ENCODE data around the gene PNLIPRP3. TPM values are rescaled to one million over a fixed set of nuclear protein-coding genes. Genes with fewer than 3 reads are reported as not detected.

The PNLIPRP3 gene
- total and polyA plus RNA-seq, 2 donors (not counting 3 experiments of a cell fraction or from before 2014, with no cell fraction given), result not detected

DNA sequence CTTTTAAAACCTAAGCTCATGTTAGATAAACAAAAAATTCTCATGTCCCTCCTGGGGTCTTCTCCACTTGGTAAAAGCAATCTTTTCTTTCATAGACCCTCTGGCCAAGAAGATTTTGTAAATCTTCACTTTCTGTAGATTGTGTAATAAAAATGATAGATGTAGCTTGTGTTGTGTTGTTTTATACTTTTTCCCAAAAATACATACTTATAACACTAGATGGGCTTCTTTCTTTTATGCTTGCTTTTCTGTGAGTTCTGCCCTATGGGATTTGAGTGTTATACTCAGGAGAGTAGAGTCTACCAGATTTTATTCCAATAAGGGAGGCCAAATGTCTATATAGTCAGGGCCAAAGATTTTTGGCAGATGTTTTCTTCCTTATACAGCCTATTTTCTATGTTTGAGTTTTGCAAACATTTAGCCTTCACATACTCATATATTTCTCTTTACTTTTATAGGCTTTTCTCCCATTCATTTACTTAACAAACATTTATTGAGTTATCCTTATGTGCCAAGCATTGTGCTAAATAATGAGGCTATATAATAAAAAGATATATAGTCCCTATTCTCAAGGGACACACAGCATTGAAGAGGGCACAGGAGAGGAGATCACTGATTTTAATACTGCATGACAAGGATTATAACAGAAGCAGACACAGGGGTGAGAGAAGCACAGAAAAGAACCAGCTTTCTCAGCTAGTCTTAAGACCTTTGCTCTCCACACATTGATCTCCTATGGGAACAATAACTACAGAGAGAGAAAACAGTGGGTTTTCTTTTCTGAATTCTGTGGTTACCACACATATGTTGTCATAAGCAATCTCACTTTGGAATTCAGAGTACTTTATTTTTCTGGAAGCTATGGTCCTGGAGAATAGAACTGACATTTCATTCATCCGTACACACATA, 60.1 kb downstream of the PNLIPRP3 start:
- no peak overlapping the region for H3K4me3 ChIP-seq (replicated peaks in 1 of 3; ENCODE audit: insufficient read depth in 1 of 3, low read depth in 1 of 3, low read length in 3 of 3)
- ChIA-PET CTCF (no interaction called here), POLR2A (no interaction called here)
- H3K27ac ChIP-seq (ENCODE audit: insufficient read depth, low read depth, low read length), result no peak overlapping the region
- H3K79me2 ChIP-seq (ENCODE audit: control insufficient read depth, insufficient read depth, low read length), result no peaks in the 10 kb centered on the region
- H3K27me3 ChIP-seq (ENCODE audit: control insufficient read depth in 2 of 2, insufficient read depth in 2 of 2, low read length in 2 of 2), result no peaks in the 10 kb centered on the region
- dilution Hi-C loops (cut with MboI; ENCODE audit: extremely low pct_ligation_motif_present, low sequenced_read_pairs), result no loop called here
- no peak for FAIRE-seq
- TF ChIP-seq POLR2AphosphoS5 (IDR thresholded peaks at IDR 0.05; ENCODE audit: insufficient read depth, low read depth, low read length), result no peak
- TF ChIP-seq, protein P1, sequence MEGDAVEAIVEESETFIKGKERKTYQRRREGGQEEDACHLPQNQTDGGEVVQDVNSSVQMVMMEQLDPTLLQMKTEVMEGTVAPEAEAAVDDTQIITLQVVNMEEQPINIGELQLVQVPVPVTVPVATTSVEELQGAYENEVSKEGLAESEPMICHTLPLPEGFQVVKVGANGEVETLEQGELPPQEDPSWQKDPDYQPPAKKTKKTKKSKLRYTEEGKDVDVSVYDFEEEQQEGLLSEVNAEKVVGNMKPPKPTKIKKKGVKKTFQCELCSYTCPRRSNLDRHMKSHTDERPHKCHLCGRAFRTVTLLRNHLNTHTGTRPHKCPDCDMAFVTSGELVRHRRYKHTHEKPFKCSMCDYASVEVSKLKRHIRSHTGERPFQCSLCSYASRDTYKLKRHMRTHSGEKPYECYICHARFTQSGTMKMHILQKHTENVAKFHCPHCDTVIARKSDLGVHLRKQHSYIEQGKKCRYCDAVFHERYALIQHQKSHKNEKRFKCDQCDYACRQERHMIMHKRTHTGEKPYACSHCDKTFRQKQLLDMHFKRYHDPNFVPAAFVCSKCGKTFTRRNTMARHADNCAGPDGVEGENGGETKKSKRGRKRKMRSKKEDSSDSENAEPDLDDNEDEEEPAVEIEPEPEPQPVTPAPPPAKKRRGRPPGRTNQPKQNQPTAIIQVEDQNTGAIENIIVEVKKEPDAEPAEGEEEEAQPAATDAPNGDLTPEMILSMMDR (IDR thresholded peaks at IDR 0.05; ENCODE audit: extremely low read depth in 1 of 2, insufficient read depth in 1 of 2, low read depth in 1 of 2, low read length in 2 of 2), result no peak
- no peak for TF ChIP-seq FOS (IDR thresholded peaks at IDR 0.05; ENCODE audit: borderline replicate concordance, insufficient read depth, low read length)
- no peak for TF ChIP-seq JUN (IDR thresholded peaks at IDR 0.05; ENCODE audit: borderline replicate concordance, insufficient read depth, insufficient read length, low read depth)
- TF ChIP-seq EZH2 (IDR thresholded peaks at IDR 0.05; ENCODE audit: borderline replicate concordance, low read depth, low read length, severe bottlenecking), result no peak
- no peak for TF ChIP-seq MYC (IDR thresholded peaks at IDR 0.05; ENCODE audit: low read depth, low read length)
- TF ChIP-seq POLR2A (IDR thresholded peaks at IDR 0.05; ENCODE audit: low read depth, low read length), result no peak
- no peak for TF ChIP-seq GATA2 (IDR thresholded peaks at IDR 0.05; ENCODE audit: insufficient read depth, insufficient read length, low read depth, low read length)
- TF ChIP-seq, protein P2, sequence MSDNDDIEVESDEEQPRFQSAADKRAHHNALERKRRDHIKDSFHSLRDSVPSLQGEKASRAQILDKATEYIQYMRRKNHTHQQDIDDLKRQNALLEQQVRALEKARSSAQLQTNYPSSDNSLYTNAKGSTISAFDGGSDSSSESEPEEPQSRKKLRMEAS (IDR thresholded peaks at IDR 0.05; ENCODE audit: insufficient read depth, insufficient read length), result no peak
- H3K9ac ChIP-seq (replicated peaks; ENCODE audit: extremely low read depth, insufficient read depth, low read length), result no peak overlapping the region
- H3K4me2 ChIP-seq (ENCODE audit: insufficient read depth, low read length), result no peak overlapping the region
- intact Hi-C loops (cut with micrococcal nuclease), result no loop called here
- BruUV-seq (replicated peaks), result no TSS peak
- no peaks in the 10 kb centered on the region for H4K20me1 ChIP-seq (replicated peaks; ENCODE audit: control insufficient read depth, extremely low read depth, insufficient read depth, low read length)
- H3K4me1 ChIP-seq (ENCODE audit: control insufficient read depth, extremely low read depth, insufficient read depth, low read length), result no peaks in the 10 kb centered on the region
- no peaks in the 10 kb centered on the region for H3K36me3 ChIP-seq (ENCODE audit: control insufficient read depth in 2 of 2, extremely low read depth in 1 of 2, insufficient read depth in 2 of 2, low read length in 2 of 2)
- DNase-seq (ENCODE audit: low read depth, low spot score), result no peak
- no peaks in the 10 kb centered on the region for H3K9me3 ChIP-seq (replicated peaks; ENCODE audit: control insufficient read depth, insufficient read depth, low read length)
- no peaks in the 10 kb centered on the region for H3K9me1 ChIP-seq (replicated peaks; ENCODE audit: control insufficient read depth, extremely low read depth, insufficient read depth, low read length)
- H2AFZ ChIP-seq (ENCODE audit: low read depth, low read length), result no peak overlapping the region

All from endothelial cell of umbilical vein (primary cell).